Cerebellar cortex (tissue), 1 donor: ENCODE results near the gene TNFRSF12A.

Experiments used
- DNase-seq: peaks from one replicate; pipeline ENCODE4 v3.0.0-alpha.2; 2015; ENCODE audit warnings: low spot score

Gene TNFRSF12A

GRCh38 chr16:3020247-3020603 lies at the start of gene TNFRSF12A:
TNFRSF12A (plus strand) TSS chr16:3020368; CDS start chr16:3020398, 30 bp downstream.
- peak; percentile 53 for DNase-seq

- no peak for DNase-seq
Measured at GRCh38 chr16:2970563-2970962, 49.6 kb upstream of the TNFRSF12A start.

- no peak for DNase-seq
Measured at GRCh38 chr16:2971134-2971984, 48.8 kb upstream of the TNFRSF12A start.

- no peak for DNase-seq
Measured at GRCh38 chr16:2971985-2972784, 48.0 kb upstream of the TNFRSF12A start.

- DNase-seq, result no peak
Measured at GRCh38 chr16:2973093-2973492, 47.1 kb upstream of the TNFRSF12A start.

- DNase-seq, result no peak
Measured at GRCh38 chr16:2973605-2974318, 46.4 kb upstream of the TNFRSF12A start.

GRCh38 chr16:2974319-2975056 lies 45.7 kb upstream of the TNFRSF12A start:
- no peak for DNase-seq

- DNase-seq, result no peak
Measured at GRCh38 chr16:2975161-2975795, 44.9 kb upstream of the TNFRSF12A start.

- DNase-seq, result no peak
Measured at GRCh38 chr16:2976201-2976600, 44.0 kb upstream of the TNFRSF12A start.

- DNase-seq, result no peak
Measured at GRCh38 chr16:2976673-2977072, 43.5 kb upstream of the TNFRSF12A start.

- DNase-seq, result no peak
Measured at GRCh38 chr16:2977440-2977839, 42.7 kb upstream of the TNFRSF12A start.

- DNase-seq, result no peak
Measured at GRCh38 chr16:2979669-2980226, 40.4 kb upstream of the TNFRSF12A start.

- peak; percentile 82 for DNase-seq
Measured at GRCh38 chr16:2980227-2981176, 39.7 kb upstream of the TNFRSF12A start, which contains the start of gene PKMYT1. PKMYT1 (minus strand) TSS chr16:2980446; CDS start chr16:2979657, 789 bp downstream.

GRCh38 chr16:2981177-2981898 lies 38.8 kb upstream of the TNFRSF12A start:
- no peak for DNase-seq

GRCh38 chr16:2981899-2982250 lies 38.3 kb upstream of the TNFRSF12A start:
- DNase-seq, result no peak

- DNase-seq, result no peak
Measured at GRCh38 chr16:2982402-2982801, 37.8 kb upstream of the TNFRSF12A start.

- peak; percentile 74 for DNase-seq
Measured at GRCh38 chr16:2983706-2984136, 36.4 kb upstream of the TNFRSF12A start.

- no peak for DNase-seq
Measured at GRCh38 chr16:2985462-2985861, 34.7 kb upstream of the TNFRSF12A start.

GRCh38 chr16:2985893-2986355 lies 34.2 kb upstream of the TNFRSF12A start:
- peak; percentile 94 for DNase-seq
